KOPT-K1 (cell line): Measurements from ENCODE around the gene MLANA.

Experiments used
- H3K27ac ChIP-seq: fragments of 200-600 bp; sonication (generic); 2 replicates; pipeline ENCODE4 v1.5.1; 2016; ENCODE audit warnings: antibody characterized with exemption, mild to moderate bottlenecking, low read depth, low read length; ENCODE audit not compliant: poor library complexity, severe bottlenecking
- H3K36me3 ChIP-seq: fragments of 200-600 bp; sonication (generic); 2 replicates; pipeline ENCODE4 v1.5.1; 2017; ENCODE audit warnings: antibody characterized with exemption, mild to moderate bottlenecking, low read length, moderate library complexity; ENCODE audit not compliant: insufficient read depth
- H3K9me3 ChIP-seq: fragments of 200-600 bp; sonication (generic); 2 replicates; pipeline ENCODE4 v1.5.1; 2017; ENCODE audit warnings: antibody characterized with exemption, low read length, mild to moderate bottlenecking; ENCODE audit not compliant: insufficient read depth, poor library complexity, severe bottlenecking

MLANA gene

GRCh38 chr9:5909976-5910375 lies 19.3 kb downstream of the MLANA start:
- H3K9me3 ChIP-seq: no peaks in the 10 kb centered on the region
- H3K36me3 ChIP-seq: no peaks in the 10 kb centered on the region
- H3K27ac ChIP-seq: no peak overlapping the region

- Histone ChIP-seq H3K9me3 (no peaks in the 10 kb centered on the region), H3K27ac (no peak overlapping the region), H3K36me3 (no peaks in the 10 kb centered on the region)
Observed at GRCh38 chr9:5910413-5911057, 19.8 kb downstream of the MLANA start.

GRCh38 chr9:5915438-5915837 lies 24.7 kb downstream of the MLANA start:
- Histone ChIP-seq H3K9me3 (no peaks in the 10 kb centered on the region), H3K36me3 (peaks cover 5% of the 10 kb centered on the region; the same call in 1 of the 2 replicates), H3K27ac (no peak overlapping the region)

GRCh38 chr9:5917273-5917672 lies 26.6 kb downstream of the MLANA start:
- Histone ChIP-seq H3K27ac (no peak overlapping the region), H3K9me3 (no peaks in the 10 kb centered on the region), H3K36me3 (peaks cover 22% of the 10 kb centered on the region; the same call in 1 of the 2 replicates)

GRCh38 chr9:5917888-5918287 lies 27.2 kb downstream of the MLANA start:
- Histone ChIP-seq H3K36me3 (peaks cover 29% of the 10 kb centered on the region; the same call in 1 of the 2 replicates), H3K27ac (no peak overlapping the region), H3K9me3 (no peaks in the 10 kb centered on the region)

GRCh38 chr9:5918460-5918859 lies 27.8 kb downstream of the MLANA start:
- Histone ChIP-seq H3K9me3 (no peaks in the 10 kb centered on the region), H3K36me3 (peaks cover 32% of the 10 kb centered on the region; the same call in 1 of the 2 replicates), H3K27ac (no peak overlapping the region)

GRCh38 chr9:5920860-5921328 lies 30.2 kb downstream of the MLANA start:
- peaks cover 41% of the 10 kb centered on the region for H3K36me3 ChIP-seq
- no peak overlapping the region for H3K27ac ChIP-seq
- H3K9me3 ChIP-seq: no peaks in the 10 kb centered on the region

- no peak overlapping the region for H3K27ac ChIP-seq
- H3K9me3 ChIP-seq: no peaks in the 10 kb centered on the region
- H3K36me3 ChIP-seq: peaks cover 41% of the 10 kb centered on the region
Observed at GRCh38 chr9:5922192-5922591, 31.5 kb downstream of the MLANA start.

- no peaks in the 10 kb centered on the region for H3K9me3 ChIP-seq
- H3K36me3 ChIP-seq: peaks cover 7% of the 10 kb centered on the region; the same call in 1 of the 2 replicates
- no peak overlapping the region for H3K27ac ChIP-seq
Observed at GRCh38 chr9:5931657-5932056, 41.0 kb downstream of the MLANA start.

- H3K9me3 ChIP-seq: no peaks in the 10 kb centered on the region
- H3K27ac ChIP-seq: no peak overlapping the region
- H3K36me3 ChIP-seq: peaks cover 3% of the 10 kb centered on the region; the same call in 1 of the 2 replicates
Observed at GRCh38 chr9:5938449-5938848, 47.8 kb downstream of the MLANA start.

- H3K36me3 ChIP-seq: no peaks in the 10 kb centered on the region
- H3K9me3 ChIP-seq: no peaks in the 10 kb centered on the region
- no peak overlapping the region for H3K27ac ChIP-seq
Observed at GRCh38 chr9:5939530-5939929, 48.8 kb downstream of the MLANA start.

GRCh38 chr9:5941214-5941613 lies 50.5 kb downstream of the MLANA start:
- H3K9me3 ChIP-seq: no peaks in the 10 kb centered on the region
- H3K36me3 ChIP-seq: no peaks in the 10 kb centered on the region
- no peak overlapping the region for H3K27ac ChIP-seq

GRCh38 chr9:5945112-5945511 lies 54.4 kb downstream of the MLANA start:
- H3K36me3 ChIP-seq: no peaks in the 10 kb centered on the region
- H3K27ac ChIP-seq: no peak overlapping the region
- no peaks in the 10 kb centered on the region for H3K9me3 ChIP-seq

GRCh38 chr9:5947912-5948311 lies 57.2 kb downstream of the MLANA start:
- Histone ChIP-seq H3K36me3 (no peaks in the 10 kb centered on the region), H3K27ac (no peak overlapping the region), H3K9me3 (no peaks in the 10 kb centered on the region)

- no peaks in the 10 kb centered on the region for H3K9me3 ChIP-seq
- no peaks in the 10 kb centered on the region for H3K36me3 ChIP-seq
- H3K27ac ChIP-seq: no peak overlapping the region
Observed at GRCh38 chr9:5949103-5949699, 58.5 kb downstream of the MLANA start.

GRCh38 chr9:5950261-5950660 lies 59.6 kb downstream of the MLANA start:
- no peaks in the 10 kb centered on the region for H3K9me3 ChIP-seq
- H3K36me3 ChIP-seq: no peaks in the 10 kb centered on the region
- H3K27ac ChIP-seq: no peak overlapping the region
